SK-N-SH treated with all-trans-retinoic acid at 6 μM for 48 hours (cell line): ENCODE results near the gene UGGT1.

Source experiments
- ATAC-seq: fragments of 200-7000 bp; cut with Tn5 transposase; 3 replicates; pipeline ENCODE4 v1.9.1; 2020; ENCODE audit warnings: mild to moderate bottlenecking, moderate library complexity
- ARNTL ChIP-seq: fragments of 450-650 bp; formaldehyde crosslinking; IDR thresholded peaks from 2 replicates; pipeline ENCODE4 v1.5.0; 2020; ENCODE audit warnings: low read depth, mild to moderate bottlenecking, moderate library complexity, borderline replicate concordance
- BACH2 ChIP-seq: fragments of 250-450 bp; sonication (Bioruptor Pico); IDR thresholded peaks from 2 replicates; pipeline ENCODE4 v1.9.0; 2021; ENCODE audit warnings: mild to moderate bottlenecking, borderline replicate concordance
- CSDC2 ChIP-seq: fragments of 250-450 bp; sonication (Bioruptor Pico); IDR thresholded peaks from 2 replicates; pipeline ENCODE4 v1.5.0; 2020; ENCODE audit warnings: mild to moderate bottlenecking, moderate library complexity
- CSRNP3 ChIP-seq: fragments of 250-450 bp; sonication (Bioruptor Pico); IDR thresholded peaks from 2 replicates; pipeline ENCODE4 v1.5.1; 2021; ENCODE audit warnings: mild to moderate bottlenecking, moderate library complexity
- ESRRG ChIP-seq: fragments of 250-450 bp; sonication (Bioruptor Pico); IDR thresholded peaks from 2 replicates; pipeline ENCODE4 v1.6.1; 2021; ENCODE audit warnings: mild to moderate bottlenecking
- GLIS3 ChIP-seq: fragments of 250-450 bp; sonication (Bioruptor Pico); IDR thresholded peaks from 2 replicates; pipeline ENCODE4 v1.5.0; 2020; ENCODE audit warnings: mild to moderate bottlenecking, moderate library complexity
- ISL1 ChIP-seq: fragments of 250-450 bp; sonication (Bioruptor Pico); IDR thresholded peaks from 2 replicates; pipeline ENCODE4 v2.1.2; 2022; ENCODE audit warnings: mild to moderate bottlenecking, moderate library complexity
- OSR1 ChIP-seq: fragments of 250-450 bp; sonication (Bioruptor Pico); IDR thresholded peaks from 2 replicates; pipeline ENCODE4 v1.8.0; 2022; ENCODE audit warnings: moderate library complexity, mild to moderate bottlenecking, inconsistent platforms
- PATZ1 ChIP-seq: fragments of 250-450 bp; sonication (Bioruptor Pico); IDR thresholded peaks from 2 replicates; pipeline ENCODE4 v1.8.0; 2020; ENCODE audit warnings: mild to moderate bottlenecking, moderate library complexity, borderline replicate concordance
- PPARA ChIP-seq: fragments of 250-450 bp; sonication (Bioruptor Pico); IDR thresholded peaks from 2 replicates; pipeline ENCODE4 v1.5.0; 2020; ENCODE audit warnings: mild to moderate bottlenecking, borderline replicate concordance
- RARB ChIP-seq: fragments of 250-450 bp; sonication (Bioruptor Pico); IDR thresholded peaks from 2 replicates; pipeline ENCODE4 v1.8.0; 2021; ENCODE audit warnings: mild to moderate bottlenecking, moderate library complexity
- SNAI2 ChIP-seq: fragments of 250-450 bp; sonication (Bioruptor Pico); IDR thresholded peaks from 2 replicates; pipeline ENCODE4 v1.5.0; 2020; ENCODE audit warnings: mild to moderate bottlenecking, moderate library complexity
- TCF4 ChIP-seq: fragments of 250-450 bp; sonication (Bioruptor Pico); IDR thresholded peaks from 2 replicates; pipeline ENCODE4 v1.8.0; 2021; ENCODE audit warnings: mild to moderate bottlenecking, moderate library complexity, borderline replicate concordance
- TOX ChIP-seq: fragments of 250-450 bp; sonication (Bioruptor Pico); IDR thresholded peaks from 2 replicates; pipeline ENCODE4 v1.8.0; 2021; ENCODE audit warnings: mild to moderate bottlenecking, moderate library complexity, borderline replicate concordance
- ZC3H10 ChIP-seq: fragments of 250-450 bp; sonication (Bioruptor Pico); IDR thresholded peaks from 2 replicates; pipeline ENCODE4 v1.5.1; 2021; ENCODE audit warnings: mild to moderate bottlenecking, moderate library complexity
- ZFP3 ChIP-seq: fragments of 250-450 bp; sonication (Bioruptor Pico); IDR thresholded peaks from 2 replicates; pipeline ENCODE4 v1.5.0; 2020; ENCODE audit warnings: mild to moderate bottlenecking, moderate library complexity
- ZNF565 ChIP-seq: fragments of 450-650 bp; formaldehyde crosslinking; conservative IDR thresholded peaks from 2 replicates; pipeline ENCODE4 v1.5.0; 2020; ENCODE audit warnings: low read depth, mild to moderate bottlenecking, moderate library complexity
- ZNF8 ChIP-seq: fragments of 450-650 bp; formaldehyde crosslinking; IDR thresholded peaks from 2 replicates; pipeline ENCODE4 v1.5.0; 2020; ENCODE audit warnings: mild to moderate bottlenecking, moderate library complexity
- TF ChIP-seq, protein P1 (sequence below): fragments of 250-450 bp; sonication (Bioruptor Pico); IDR thresholded peaks from 2 replicates; pipeline ENCODE4 v1.8.0; 2021; ENCODE audit warnings: low read depth, mild to moderate bottlenecking, moderate library complexity, borderline replicate concordance
- TF ChIP-seq, protein P2 (sequence below): fragments of 250-450 bp; sonication (Bioruptor Pico); IDR thresholded peaks from 2 replicates; pipeline ENCODE4 v1.5.0; 2020; ENCODE audit warnings: mild to moderate bottlenecking, moderate library complexity
- TF ChIP-seq, protein P3 (sequence below): fragments of 250-450 bp; sonication (Bioruptor Pico); IDR thresholded peaks from 2 replicates; pipeline ENCODE4 v1.5.1; 2020; ENCODE audit warnings: low read depth, mild to moderate bottlenecking, moderate library complexity

The UGGT1 gene

GRCh38 chr2:128179461-128179755 lies 88.4 kb downstream of the UGGT1 start:
- no peak for ATAC-seq
- TF ChIP-seq PATZ1 (no peak), RARB (CRISPR knock-in tag) (no peak), ESRRG (no peak), ZC3H10 (no peak)
- TF ChIP-seq, protein P1, sequence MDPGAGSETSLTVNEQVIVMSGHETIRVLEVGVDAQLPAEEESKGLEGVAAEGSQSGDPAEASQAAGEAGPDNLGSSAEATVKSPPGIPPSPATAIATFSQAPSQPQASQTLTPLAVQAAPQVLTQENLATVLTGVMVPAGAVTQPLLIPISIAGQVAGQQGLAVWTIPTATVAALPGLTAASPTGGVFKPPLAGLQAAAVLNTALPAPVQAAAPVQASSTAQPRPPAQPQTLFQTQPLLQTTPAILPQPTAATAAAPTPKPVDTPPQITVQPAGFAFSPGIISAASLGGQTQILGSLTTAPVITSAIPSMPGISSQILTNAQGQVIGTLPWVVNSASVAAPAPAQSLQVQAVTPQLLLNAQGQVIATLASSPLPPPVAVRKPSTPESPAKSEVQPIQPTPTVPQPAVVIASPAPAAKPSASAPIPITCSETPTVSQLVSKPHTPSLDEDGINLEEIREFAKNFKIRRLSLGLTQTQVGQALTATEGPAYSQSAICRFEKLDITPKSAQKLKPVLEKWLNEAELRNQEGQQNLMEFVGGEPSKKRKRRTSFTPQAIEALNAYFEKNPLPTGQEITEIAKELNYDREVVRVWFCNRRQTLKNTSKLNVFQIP (CRISPR knock-in tag), result no peak

- ATAC-seq, result no peak
- TF ChIP-seq ARNTL (CRISPR knock-in tag) (no peak), ISL1 (no peak), CSRNP3 (CRISPR knock-in tag) (no peak), OSR1 (CRISPR knock-in tag) (no peak), PPARA (CRISPR knock-in tag) (no peak), TOX (no peak)
Measured at GRCh38 chr2:128180031-128180430, 89.0 kb downstream of the UGGT1 start.

DNA sequence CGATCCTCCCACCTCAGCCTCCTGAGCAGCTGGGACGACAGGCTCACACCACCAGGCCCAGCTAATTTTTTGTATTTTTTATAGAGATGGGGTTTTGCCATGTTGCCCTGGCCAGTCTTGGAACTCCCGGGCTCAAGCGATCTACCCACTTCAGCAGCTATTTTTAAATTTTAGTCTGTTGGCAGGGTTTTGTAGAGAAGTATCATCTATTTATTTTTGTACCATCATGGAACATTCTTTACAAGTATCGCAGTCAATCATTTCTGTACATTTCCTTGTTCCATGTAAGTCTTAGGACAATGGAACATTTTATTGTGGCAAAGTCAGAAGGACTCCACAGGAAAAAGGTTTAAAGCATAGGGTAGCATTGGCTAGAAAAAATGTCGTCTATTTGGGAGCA lies 94.6 kb downstream of the UGGT1 start:
- TF ChIP-seq GLIS3, result no peak
- ATAC-seq, result no peak

GRCh38 chr2:128187032-128187654 lies 96.1 kb downstream of the UGGT1 start:
- TF ChIP-seq ZNF565 (CRISPR knock-in tag) (no peak), CSDC2 (no peak), BACH2 (no peak), RARB (CRISPR knock-in tag) (no peak), ZFP3 (no peak), ESRRG (no peak), PATZ1 (no peak), ZNF8 (CRISPR knock-in tag) (no peak), CSRNP3 (CRISPR knock-in tag) (no peak), TCF4 (CRISPR knock-in tag) (no peak), ZC3H10 (no peak), SNAI2 (CRISPR knock-in tag) (no peak), OSR1 (CRISPR knock-in tag) (no peak), PPARA (CRISPR knock-in tag) (no peak), ISL1 (no peak), TOX (no peak)
- TF ChIP-seq, protein P2, sequence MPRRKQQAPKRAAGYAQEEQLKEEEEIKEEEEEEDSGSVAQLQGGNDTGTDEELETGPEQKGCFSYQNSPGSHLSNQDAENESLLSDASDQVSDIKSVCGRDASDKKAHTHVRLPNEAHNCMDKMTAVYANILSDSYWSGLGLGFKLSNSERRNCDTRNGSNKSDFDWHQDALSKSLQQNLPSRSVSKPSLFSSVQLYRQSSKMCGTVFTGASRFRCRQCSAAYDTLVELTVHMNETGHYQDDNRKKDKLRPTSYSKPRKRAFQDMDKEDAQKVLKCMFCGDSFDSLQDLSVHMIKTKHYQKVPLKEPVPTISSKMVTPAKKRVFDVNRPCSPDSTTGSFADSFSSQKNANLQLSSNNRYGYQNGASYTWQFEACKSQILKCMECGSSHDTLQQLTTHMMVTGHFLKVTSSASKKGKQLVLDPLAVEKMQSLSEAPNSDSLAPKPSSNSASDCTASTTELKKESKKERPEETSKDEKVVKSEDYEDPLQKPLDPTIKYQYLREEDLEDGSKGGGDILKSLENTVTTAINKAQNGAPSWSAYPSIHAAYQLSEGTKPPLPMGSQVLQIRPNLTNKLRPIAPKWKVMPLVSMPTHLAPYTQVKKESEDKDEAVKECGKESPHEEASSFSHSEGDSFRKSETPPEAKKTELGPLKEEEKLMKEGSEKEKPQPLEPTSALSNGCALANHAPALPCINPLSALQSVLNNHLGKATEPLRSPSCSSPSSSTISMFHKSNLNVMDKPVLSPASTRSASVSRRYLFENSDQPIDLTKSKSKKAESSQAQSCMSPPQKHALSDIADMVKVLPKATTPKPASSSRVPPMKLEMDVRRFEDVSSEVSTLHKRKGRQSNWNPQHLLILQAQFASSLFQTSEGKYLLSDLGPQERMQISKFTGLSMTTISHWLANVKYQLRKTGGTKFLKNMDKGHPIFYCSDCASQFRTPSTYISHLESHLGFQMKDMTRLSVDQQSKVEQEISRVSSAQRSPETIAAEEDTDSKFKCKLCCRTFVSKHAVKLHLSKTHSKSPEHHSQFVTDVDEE (CRISPR knock-in tag), result no peak
- TF ChIP-seq, protein P3, sequence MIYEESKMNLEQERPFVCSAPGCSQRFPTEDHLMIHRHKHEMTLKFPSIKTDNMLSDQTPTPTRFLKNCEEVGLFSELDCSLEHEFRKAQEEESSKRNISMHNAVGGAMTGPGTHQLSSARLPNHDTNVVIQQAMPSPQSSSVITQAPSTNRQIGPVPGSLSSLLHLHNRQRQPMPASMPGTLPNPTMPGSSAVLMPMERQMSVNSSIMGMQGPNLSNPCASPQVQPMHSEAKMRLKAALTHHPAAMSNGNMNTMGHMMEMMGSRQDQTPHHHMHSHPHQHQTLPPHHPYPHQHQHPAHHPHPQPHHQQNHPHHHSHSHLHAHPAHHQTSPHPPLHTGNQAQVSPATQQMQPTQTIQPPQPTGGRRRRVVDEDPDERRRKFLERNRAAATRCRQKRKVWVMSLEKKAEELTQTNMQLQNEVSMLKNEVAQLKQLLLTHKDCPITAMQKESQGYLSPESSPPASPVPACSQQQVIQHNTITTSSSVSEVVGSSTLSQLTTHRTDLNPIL (CRISPR knock-in tag), result no peak
- TF ChIP-seq, protein P1 (CRISPR knock-in tag), result no peak
- no peak for ATAC-seq
